ENCODE results near the gene DLGAP4. TPM values are rescaled to one million over a fixed set of nuclear protein-coding genes. Genes with fewer than 3 reads are reported as not detected.
A peak's percentile ranks its signal among the peaks of the same experiment; 100 is the strongest.

The DLGAP4 gene
- total and polyA plus RNA-seq, 10 donors = 12.0 to 60.9 (median 45.9) TPM

- peaks cover 0 to 65% (median 39%) of the 10 kb centered on the region in 6 donors for H3K4me1 ChIP-seq
- intact Hi-C loops (cut with DNase I; ENCODE audit: low total_unique reads) = no loop called here
These were observed 235.2 kb downstream of the DLGAP4 start, which contains the start of gene MYL9 for GRCh38 chr20:36541227-36541767. Gene MYL9 (plus strand): TSS chr20:36541519. CDS start chr20:36544885, 3,366 bp downstream.

DNA sequence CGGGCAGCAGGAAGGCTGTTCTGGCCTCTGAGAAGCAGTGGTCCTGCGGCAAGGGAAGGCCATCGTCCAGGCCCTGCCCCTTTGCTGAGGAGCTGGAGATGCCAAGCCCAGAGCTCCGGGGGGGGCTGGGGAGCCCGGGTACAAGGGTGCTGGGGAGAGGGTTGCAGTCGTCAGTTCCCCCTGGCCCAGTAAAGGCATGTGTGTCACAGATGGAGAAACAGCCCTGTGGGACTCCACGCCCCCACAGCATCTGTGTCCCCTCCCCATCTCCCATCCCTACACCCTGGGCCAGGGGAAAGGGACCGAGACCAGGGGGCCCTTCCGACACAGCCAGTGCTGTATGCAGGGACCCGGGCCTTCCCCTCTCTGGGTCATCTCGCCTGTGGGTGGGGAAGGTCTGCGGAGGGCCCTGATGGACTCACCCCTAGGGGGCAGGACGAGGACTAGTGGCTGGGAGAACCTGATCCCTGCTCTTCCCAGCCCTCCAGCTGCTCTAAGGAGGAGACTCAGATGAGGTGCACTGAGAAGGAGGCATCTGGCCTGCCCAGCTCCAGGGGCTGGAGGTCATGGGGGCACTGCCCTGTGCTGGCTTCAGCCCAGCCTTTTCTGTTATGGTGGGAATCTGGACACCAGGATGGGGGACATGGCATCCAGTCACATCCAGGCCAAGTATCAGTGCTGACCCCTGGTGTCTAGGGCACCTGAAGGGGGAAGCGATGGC, 235.8 kb downstream of the DLGAP4 start:
- DNase-seq = peak; percentile 77
- TF ChIP-seq POLR2AphosphoS5 (IDR thresholded peaks at IDR 0.05) = no peak
- peak in 7 of 11 experiments; percentile 25 to 52 (median 33) for TF ChIP-seq CTCF (IDR thresholded peaks at IDR 0.05 in 8 of 11, conservative IDR thresholded peaks at IDR 0.05 in 3 of 11)
- TF ChIP-seq POLR2A (IDR thresholded peaks at IDR 0.05) = no peak
- Histone ChIP-seq H3K4me1 (peaks cover 0 to 71% (median 42%) of the 10 kb centered on the region in 6 donors), H3K9me3 (no peaks in the 10 kb centered on the region), H3K36me3 (peaks cover 0 to 23% (median 0%) of the 10 kb centered on the region in 6 donors), H3K27me3 (replicated peaks in 1 of 7) (peaks cover 0 to 13% (median 0%) of the 10 kb centered on the region in 7 donors), H3K4me3 (peak overlapping the region; percentile 39 to 74 (median 46)), H3K27ac (peak overlapping the region in 7 of 8 donors; percentile 79 to 86 (median 81))
- intact Hi-C loops (cut with DNase I; ENCODE audit: low total_unique reads) = no loop called here
- 55 to 71% (median 58%) methylated on average over 12 to 14 of the region's 14 CpGs for WGBS, 5 donors

More at GRCh38 chr20:36541227-36541767, 235.2 kb downstream of the DLGAP4 start, which contains the start of gene MYL9:
- H3K4me3 ChIP-seq = peak within 1 kb of the TSS; percentile 39 to 74 (median 46)
- no peak for TF ChIP-seq POLR2A (IDR thresholded peaks at IDR 0.05)
- no peak for TF ChIP-seq CTCF (IDR thresholded peaks at IDR 0.05 in 8 of 11, conservative IDR thresholded peaks at IDR 0.05 in 3 of 11)
- peak in 2 of 3 donors; percentile 49 to 66 for TF ChIP-seq POLR2AphosphoS5 (IDR thresholded peaks at IDR 0.05)
- 8 to 21% (median 9%) methylated on average over 15 to 41 of the region's 41 CpGs for WGBS, 5 donors
- H3K36me3 ChIP-seq = peaks cover 0 to 17% (median 0%) of the 10 kb centered on the region in 6 donors
- peak within 1 kb of the TSS; percentile 27 to 86 (median 80) for H3K27ac ChIP-seq
- H3K27me3 ChIP-seq (replicated peaks in 1 of 7) = peaks cover 0 to 13% (median 0%) of the 10 kb centered on the region in 7 donors
- no peaks in the 10 kb centered on the region for H3K9me3 ChIP-seq
- peak; percentile 92 for DNase-seq

DNA sequence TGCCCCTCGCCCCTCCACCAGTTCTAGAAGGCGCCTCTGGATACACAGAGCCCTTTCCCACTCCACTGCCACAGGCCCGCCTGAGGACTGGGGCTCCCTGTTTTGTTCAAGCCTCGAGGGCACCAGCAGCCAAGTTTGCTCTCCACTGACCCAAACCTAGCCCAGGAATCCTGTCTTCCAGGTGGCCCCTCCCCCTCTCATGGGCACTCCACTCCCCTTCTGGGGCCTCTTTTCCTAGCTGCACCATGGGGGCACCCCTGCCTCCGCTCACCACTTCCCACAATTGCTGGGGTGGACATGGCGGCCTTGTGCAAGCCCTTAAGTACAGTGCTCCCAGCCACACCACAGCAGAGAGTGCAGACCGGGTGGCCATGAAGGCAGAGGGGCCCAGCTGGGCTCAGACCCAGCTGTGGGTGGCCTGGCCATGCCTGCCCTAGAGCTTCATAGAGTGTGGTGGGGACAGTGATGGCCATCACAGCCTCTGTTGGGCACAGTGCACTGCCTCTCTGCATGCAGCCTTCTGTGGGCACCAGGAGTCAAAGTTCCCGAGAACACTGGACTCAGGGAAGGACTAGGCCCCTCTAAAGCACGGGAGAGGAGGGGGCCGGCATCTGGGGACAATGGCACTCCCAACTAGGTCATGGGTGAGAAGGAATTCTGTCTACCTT, 236.5 kb downstream of the DLGAP4 start:
- Histone ChIP-seq H3K36me3 (peaks cover 0 to 30% (median 0%) of the 10 kb centered on the region in 6 donors), H3K4me3 (peak overlapping the region; percentile 39 to 74 (median 46)), H3K9me3 (no peaks in the 10 kb centered on the region), H3K4me1 (peaks cover 0 to 78% (median 42%) of the 10 kb centered on the region in 6 donors), H3K27me3 (replicated peaks in 1 of 7) (peaks cover 0 to 13% (median 0%) of the 10 kb centered on the region in 7 donors), H3K27ac (peak overlapping the region in 7 of 8 donors; percentile 22 to 86 (median 81))
- 71 to 90% (median 82%) methylated on average over 8 to 10 of the region's 10 CpGs for WGBS, 5 donors
- intact Hi-C loops (cut with DNase I; ENCODE audit: low total_unique reads) = no loop called here
- TF ChIP-seq POLR2AphosphoS5 (IDR thresholded peaks at IDR 0.05) = no peak
- DNase-seq = peak; percentile 54
